Measurements from ENCODE around the gene STON2.

Gene STON2

GRCh38 chr14:81331229-81332021 is 68.7 kb downstream of the STON2 start:
- DNase-seq, result no peak

GRCh38 chr14:81330619-81331122 is 69.5 kb downstream of the STON2 start:
- no peak for DNase-seq

GRCh38 chr14:81329640-81330381 is 70.3 kb downstream of the STON2 start:
- no peak for DNase-seq

- DNase-seq, result no peak
Measured at GRCh38 chr14:81326451-81326850, 73.7 kb downstream of the STON2 start.

- no peak for DNase-seq
Measured at GRCh38 chr14:81324011-81324410, 76.1 kb downstream of the STON2 start.

- no peak for DNase-seq
Measured at GRCh38 chr14:81323093-81323492, 77.0 kb downstream of the STON2 start.

- DNase-seq, result no peak
Measured at GRCh38 chr14:81319946-81320345, 80.2 kb downstream of the STON2 start.

GRCh38 chr14:81319314-81319713 is 80.8 kb downstream of the STON2 start:
- no peak for DNase-seq

GRCh38 chr14:81315341-81315740 is 84.8 kb downstream of the STON2 start:
- DNase-seq, result no peak

GRCh38 chr14:81314443-81315175 is 85.5 kb downstream of the STON2 start:
- no peak for DNase-seq

- no peak for DNase-seq
Measured at GRCh38 chr14:81313775-81314429, 86.2 kb downstream of the STON2 start.

- DNase-seq, result no peak
Measured at GRCh38 chr14:81313200-81313599, 86.9 kb downstream of the STON2 start.

- DNase-seq, result no peak
Measured at GRCh38 chr14:81312289-81312876, 87.7 kb downstream of the STON2 start.

- DNase-seq, result no peak
Measured at GRCh38 chr14:81311778-81312177, 88.3 kb downstream of the STON2 start.

GRCh38 chr14:81311141-81311540 is 89.0 kb downstream of the STON2 start:
- DNase-seq, result no peak

- no peak for DNase-seq
Measured at GRCh38 chr14:81310606-81311005, 89.5 kb downstream of the STON2 start.

GRCh38 chr14:81309511-81309910 is 90.6 kb downstream of the STON2 start:
- DNase-seq, result no peak

GRCh38 chr14:81305743-81306142 is 94.4 kb downstream of the STON2 start:
- DNase-seq, result no peak

GRCh38 chr14:81305065-81305464 is 95.1 kb downstream of the STON2 start:
- DNase-seq, result no peak

GRCh38 chr14:81303258-81303935 is 96.7 kb downstream of the STON2 start:
- DNase-seq, result peak; percentile 44

GRCh38 chr14:81302638-81303037 is 97.5 kb downstream of the STON2 start:
- no peak for DNase-seq

- DNase-seq, result no peak
Measured at GRCh38 chr14:81301813-81302212, 98.3 kb downstream of the STON2 start.

Data from activated CD4-positive, CD25-positive, alpha-beta regulatory T cell treated with anti-CD3 and anti-CD28 coated beads, Interleukin-2, amount 50 U/mL, for 72 hours (primary cell).